ENCODE data around the gene PRKCD.

PRKCD gene

GRCh38 chr3:53170325-53171063 is 9.5 kb downstream of the PRKCD start:
- peak in 1 of 3 donors; percentile 21 for DNase-seq (ENCODE audit: low read depth in 3 of 3)

GRCh38 chr3:53171064-53171418 is 10.0 kb downstream of the PRKCD start:
- no peak for DNase-seq (ENCODE audit: low read depth in 3 of 3)

- DNase-seq (ENCODE audit: low read depth in 3 of 3): no peak
These were observed 11.0 kb downstream of the PRKCD start for GRCh38 chr3:53171827-53172505.

- DNase-seq (ENCODE audit: low read depth in 3 of 3): no peak
These were observed 12.1 kb downstream of the PRKCD start for GRCh38 chr3:53173107-53173506.

GRCh38 chr3:53174346-53175250 is 13.6 kb downstream of the PRKCD start:
- no peak for DNase-seq (ENCODE audit: low read depth in 3 of 3)

- DNase-seq (ENCODE audit: low read depth in 3 of 3): no peak
These were observed 14.9 kb downstream of the PRKCD start for GRCh38 chr3:53175613-53176540.

GRCh38 chr3:53178246-53178645 is 17.2 kb downstream of the PRKCD start:
- DNase-seq (ENCODE audit: low read depth in 3 of 3): no peak

- DNase-seq (ENCODE audit: low read depth in 3 of 3): no peak
These were observed 18.6 kb downstream of the PRKCD start for GRCh38 chr3:53179580-53179979.

GRCh38 chr3:53180305-53181023 is 19.5 kb downstream of the PRKCD start:
- no peak for DNase-seq (ENCODE audit: low read depth in 3 of 3)

- no peak for DNase-seq (ENCODE audit: low read depth in 3 of 3)
These were observed 20.0 kb downstream of the PRKCD start for GRCh38 chr3:53181024-53181371.

GRCh38 chr3:53181528-53181927 is 20.5 kb downstream of the PRKCD start:
- DNase-seq (ENCODE audit: low read depth in 3 of 3): no peak

- no peak for DNase-seq (ENCODE audit: low read depth in 3 of 3)
These were observed 21.9 kb downstream of the PRKCD start for GRCh38 chr3:53182764-53183355.

- no peak for DNase-seq (ENCODE audit: low read depth in 3 of 3)
These were observed 22.5 kb downstream of the PRKCD start for GRCh38 chr3:53183514-53183913.

GRCh38 chr3:53184701-53185100 is 23.7 kb downstream of the PRKCD start:
- DNase-seq (ENCODE audit: low read depth in 3 of 3): no peak

- DNase-seq (ENCODE audit: low read depth in 3 of 3): no peak
These were observed 24.9 kb downstream of the PRKCD start for GRCh38 chr3:53185761-53186465.

- no peak for DNase-seq (ENCODE audit: low read depth in 3 of 3)
These were observed 25.7 kb downstream of the PRKCD start for GRCh38 chr3:53186726-53187125.

GRCh38 chr3:53187430-53187829 is 26.4 kb downstream of the PRKCD start:
- no peak for DNase-seq (ENCODE audit: low read depth in 3 of 3)

GRCh38 chr3:53188136-53188685 is 27.2 kb downstream of the PRKCD start:
- DNase-seq (ENCODE audit: low read depth in 3 of 3): no peak

GRCh38 chr3:53188720-53189119 is 27.7 kb downstream of the PRKCD start:
- no peak for DNase-seq (ENCODE audit: low read depth in 3 of 3)

All from stimulated activated CD4-positive, alpha-beta T cell treated with anti-CD3 and anti-CD28 coated beads, TNF-alpha, amount 100 ng/mL, for 48 hours (primary cell).